GM21786 (cell line): ENCODE data around the gene ZFP57.

ENCODE experiments used
- ATAC-seq: cut with Tn5 transposase; IDR thresholded peaks from one replicate; pipeline ENCODE4 v1.9.1; 2021; ENCODE audit not compliant: unreplicated experiment

Gene ZFP57

GRCh38 chr6:29626948-29627754, 53.8 kb downstream of the ZFP57 start:
- ATAC-seq = no peak

- no peak for ATAC-seq
These were observed 55.5 kb downstream of the ZFP57 start for GRCh38 chr6:29625337-29625930.

- ATAC-seq = no peak
These were observed 56.4 kb downstream of the ZFP57 start for GRCh38 chr6:29624520-29624961.
